GM19463 (cell line): Measurements from ENCODE around the gene WTIP.
"Not testable (repeated sequence)": the region's sequence is repeated elsewhere in the genome, so short reads cannot be mapped to it uniquely, and the experiment has no call there.

Experiments used
- ATAC-seq: cut with Tn5 transposase; IDR thresholded peaks from one replicate; pipeline ENCODE4 v1.9.1; 2021; ENCODE audit warnings: mild to moderate bottlenecking, moderate library complexity; ENCODE audit not compliant: unreplicated experiment

WTIP gene

GRCh38 chr19:34480971-34481841 is at the start of gene WTIP:
Gene WTIP (plus strand): TSS chr19:34481758. CDS start chr19:34481975, 217 bp downstream.
- ATAC-seq = no peak

- ATAC-seq = no peak
Measured at GRCh38 chr19:34432797-34433196, 48.8 kb upstream of the WTIP start.

- ATAC-seq = no peak
Measured at GRCh38 chr19:34436716-34437115, 44.8 kb upstream of the WTIP start.

GRCh38 chr19:34448191-34448590 is 33.4 kb upstream of the WTIP start:
- ATAC-seq = no peak

- ATAC-seq = no peak
Measured at GRCh38 chr19:34452723-34453122, 28.8 kb upstream of the WTIP start.

- no peak for ATAC-seq
Measured at GRCh38 chr19:34454091-34454490, 27.5 kb upstream of the WTIP start.

- ATAC-seq = no peak
Measured at GRCh38 chr19:34454685-34455084, 26.9 kb upstream of the WTIP start.

GRCh38 chr19:34455783-34456480 is 25.6 kb upstream of the WTIP start:
- not testable (repeated sequence) for ATAC-seq

- no peak for ATAC-seq
Measured at GRCh38 chr19:34457446-34457845, 24.1 kb upstream of the WTIP start.

GRCh38 chr19:34458677-34459076 is 22.9 kb upstream of the WTIP start:
- no peak for ATAC-seq

GRCh38 chr19:34459614-34460013 is 21.9 kb upstream of the WTIP start:
- no peak for ATAC-seq

- no peak for ATAC-seq
Measured at GRCh38 chr19:34461375-34462100, 20.0 kb upstream of the WTIP start.

- not testable (repeated sequence) for ATAC-seq
Measured at GRCh38 chr19:34464785-34465184, 16.8 kb upstream of the WTIP start.

- no peak for ATAC-seq
Measured at GRCh38 chr19:34468409-34468808, 13.1 kb upstream of the WTIP start.

- ATAC-seq = not testable (repeated sequence)
Measured at GRCh38 chr19:34469026-34469425, 12.5 kb upstream of the WTIP start.

- no peak for ATAC-seq
Measured at GRCh38 chr19:34471906-34472700, 9.5 kb upstream of the WTIP start.

GRCh38 chr19:34474233-34474989 is 7.1 kb upstream of the WTIP start:
- no peak for ATAC-seq

- no peak for ATAC-seq
Measured at GRCh38 chr19:34475026-34475974, 6.3 kb upstream of the WTIP start.
